Breast epithelium (tissue), 3 donors: ENCODE measurements around the gene SERPINA9.

Experiments used
- CTCF ChIP-seq, 3 donors: fragments of 450-650 bp; IDR thresholded peaks; one replicate each; pipeline ENCODE4 v1.5.1; 2016 to 2017; ENCODE audit warnings: antibody characterized with exemption in 3 of 3, mild to moderate bottlenecking in 3 of 3, moderate library complexity in 3 of 3
- POLR2A ChIP-seq: fragments of 450-650 bp; IDR thresholded peaks from one replicate; pipeline ENCODE4 v1.6.1; 2016; ENCODE audit warnings: antibody characterized with exemption, mild to moderate bottlenecking, moderate library complexity
- POLR2AphosphoS5 ChIP-seq, 3 donors: sonication (generic); formaldehyde crosslinking; IDR thresholded peaks; one replicate each; pipeline ENCODE4 v1.6.1; 2017; ENCODE audit warnings: antibody characterized with exemption in 3 of 3

- TF ChIP-seq CTCF (IDR thresholded peaks at IDR 0.05) (no peak), POLR2AphosphoS5 (IDR thresholded peaks at IDR 0.05) (no peak), POLR2A (no peak)
Measured at GRCh38 chr14:94469261-94469660, 6.7 kb downstream of the SERPINA9 start.
